22Rv1 (cell line): ENCODE measurements around the gene ANXA11.
"Not testable (repeated sequence)": the region's sequence is repeated elsewhere in the genome, so short reads cannot be mapped to it uniquely, and the experiment has no call there.

Experiments used
- H3K27ac ChIP-seq: fragments of 450-650 bp; 2 replicates; pipeline ENCODE4 v1.5.1; 2017
- ZFX ChIP-seq: fragments of 450-650 bp; IDR thresholded peaks from 2 replicates; pipeline ENCODE4 v1.6.1; 2017; ENCODE audit warnings: antibody characterized with exemption, borderline replicate concordance
- TF ChIP-seq, protein P1 (sequence below): fragments of 450-650 bp; IDR thresholded peaks from 2 replicates; pipeline ENCODE4 v1.5.1; 2017; ENCODE audit warnings: mild to moderate bottlenecking

Gene ANXA11

DNA sequence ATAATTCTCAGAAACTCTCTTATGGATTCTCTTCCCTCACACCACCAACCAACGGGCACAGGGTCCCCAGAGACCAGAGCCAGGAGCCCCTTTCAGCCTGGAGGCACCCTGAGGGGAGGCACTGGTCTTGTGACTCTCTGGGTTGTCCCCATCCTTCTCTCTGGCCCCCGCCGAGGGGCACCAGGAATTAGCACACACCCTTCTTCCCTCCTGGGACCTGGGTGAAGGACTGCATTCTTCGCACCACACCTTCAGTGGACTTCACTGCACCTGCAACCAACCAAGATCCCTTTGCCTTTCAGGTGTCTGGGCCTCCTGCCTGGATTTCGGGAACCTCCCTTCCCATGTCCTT, 50.7 kb downstream of the ANXA11 start:
- no peak for TF ChIP-seq ZFX
- TF ChIP-seq, protein P1, sequence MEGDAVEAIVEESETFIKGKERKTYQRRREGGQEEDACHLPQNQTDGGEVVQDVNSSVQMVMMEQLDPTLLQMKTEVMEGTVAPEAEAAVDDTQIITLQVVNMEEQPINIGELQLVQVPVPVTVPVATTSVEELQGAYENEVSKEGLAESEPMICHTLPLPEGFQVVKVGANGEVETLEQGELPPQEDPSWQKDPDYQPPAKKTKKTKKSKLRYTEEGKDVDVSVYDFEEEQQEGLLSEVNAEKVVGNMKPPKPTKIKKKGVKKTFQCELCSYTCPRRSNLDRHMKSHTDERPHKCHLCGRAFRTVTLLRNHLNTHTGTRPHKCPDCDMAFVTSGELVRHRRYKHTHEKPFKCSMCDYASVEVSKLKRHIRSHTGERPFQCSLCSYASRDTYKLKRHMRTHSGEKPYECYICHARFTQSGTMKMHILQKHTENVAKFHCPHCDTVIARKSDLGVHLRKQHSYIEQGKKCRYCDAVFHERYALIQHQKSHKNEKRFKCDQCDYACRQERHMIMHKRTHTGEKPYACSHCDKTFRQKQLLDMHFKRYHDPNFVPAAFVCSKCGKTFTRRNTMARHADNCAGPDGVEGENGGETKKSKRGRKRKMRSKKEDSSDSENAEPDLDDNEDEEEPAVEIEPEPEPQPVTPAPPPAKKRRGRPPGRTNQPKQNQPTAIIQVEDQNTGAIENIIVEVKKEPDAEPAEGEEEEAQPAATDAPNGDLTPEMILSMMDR = no peak
- no peak overlapping the region for H3K27ac ChIP-seq

DNA sequence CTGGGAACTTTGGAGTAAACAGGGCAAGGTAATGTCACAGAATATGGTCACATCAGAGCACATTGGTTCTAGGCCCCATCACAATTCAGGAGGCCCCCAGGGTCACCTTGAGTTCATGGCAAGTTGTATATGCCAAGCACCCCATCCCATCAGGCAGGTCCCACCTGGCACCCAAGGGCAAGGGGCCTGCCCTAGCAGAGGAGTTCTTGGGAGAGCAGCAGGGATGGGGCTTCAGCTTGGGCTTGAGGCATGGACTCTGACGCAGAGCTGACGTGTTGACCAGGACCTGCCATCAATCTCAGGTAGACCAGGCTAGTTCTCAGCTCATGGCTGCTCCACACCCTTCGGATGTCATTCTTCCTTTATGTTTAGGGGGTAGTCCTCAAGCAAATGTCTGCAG, 51.9 kb downstream of the ANXA11 start:
- no peak for TF ChIP-seq ZFX
- TF ChIP-seq, protein P1 = no peak

DNA sequence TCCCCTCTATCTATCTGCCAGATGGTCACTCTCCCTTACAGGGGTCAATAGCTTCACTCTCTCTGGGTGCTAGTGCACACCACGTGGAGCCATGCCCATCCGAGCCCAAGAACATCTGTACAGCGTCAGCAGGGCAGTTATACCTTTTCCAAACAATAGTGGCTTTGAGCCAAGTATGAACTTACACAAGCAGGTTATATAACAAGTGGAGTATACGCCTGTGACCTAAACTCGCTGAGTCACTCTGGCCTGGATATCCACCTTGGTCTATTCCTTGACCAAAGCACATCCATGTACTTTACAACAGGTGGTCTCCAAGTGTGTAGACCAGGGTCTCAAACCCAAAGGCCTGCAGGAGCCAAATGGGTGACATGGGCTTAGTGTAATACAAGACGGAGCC, 52.5 kb downstream of the ANXA11 start:
- H3K27ac ChIP-seq = no peak overlapping the region

More for the DNA sequence above, 51.9 kb downstream of the ANXA11 start:
- no peak overlapping the region for H3K27ac ChIP-seq

DNA sequence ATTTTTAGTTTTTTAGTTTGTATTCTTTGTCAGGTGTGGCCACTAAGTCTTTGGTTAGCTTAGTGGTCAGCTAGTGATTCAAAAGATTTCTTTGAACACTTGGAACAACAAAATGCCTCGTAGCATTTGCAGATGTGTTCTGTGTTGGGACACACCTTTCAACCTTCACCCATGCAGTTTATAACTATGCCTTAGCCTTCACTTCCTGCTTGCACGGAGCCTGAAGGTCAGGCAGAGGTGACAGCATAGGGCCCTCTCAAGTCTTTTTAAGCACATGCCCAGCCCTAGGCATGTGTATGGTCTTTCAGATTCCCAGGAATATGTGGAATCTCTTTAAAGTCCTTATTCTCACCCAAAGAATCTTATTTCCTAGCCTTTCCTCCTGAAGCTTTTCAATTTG, 55.2 kb downstream of the ANXA11 start:
- no peak overlapping the region for H3K27ac ChIP-seq
- TF ChIP-seq, protein P1 = no peak
- TF ChIP-seq ZFX = no peak

More for the DNA sequence above, 52.5 kb downstream of the ANXA11 start:
- TF ChIP-seq ZFX = no peak
- TF ChIP-seq, protein P1 = no peak

DNA sequence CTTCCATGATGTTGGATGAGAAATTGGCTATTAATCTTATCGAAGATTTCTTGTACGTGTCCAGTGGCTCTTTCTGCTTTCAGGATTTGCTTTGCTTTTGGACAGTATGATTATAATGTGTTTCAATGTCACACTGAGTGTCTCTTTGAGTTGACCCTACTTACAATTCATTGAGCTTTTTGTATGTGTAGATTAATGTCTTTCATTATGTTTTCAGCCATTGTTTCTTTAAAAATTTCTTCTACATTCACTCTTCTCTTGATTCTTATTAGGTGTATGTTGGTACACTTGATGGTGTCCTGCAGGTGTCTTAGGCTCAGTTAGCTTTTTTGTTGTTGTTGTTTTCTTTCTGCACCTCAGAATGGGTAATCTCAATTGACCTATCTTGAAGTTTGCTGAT, 56.2 kb downstream of the ANXA11 start:
- no peak overlapping the region for H3K27ac ChIP-seq
- TF ChIP-seq, protein P1 = no peak
- TF ChIP-seq ZFX = no peak

DNA sequence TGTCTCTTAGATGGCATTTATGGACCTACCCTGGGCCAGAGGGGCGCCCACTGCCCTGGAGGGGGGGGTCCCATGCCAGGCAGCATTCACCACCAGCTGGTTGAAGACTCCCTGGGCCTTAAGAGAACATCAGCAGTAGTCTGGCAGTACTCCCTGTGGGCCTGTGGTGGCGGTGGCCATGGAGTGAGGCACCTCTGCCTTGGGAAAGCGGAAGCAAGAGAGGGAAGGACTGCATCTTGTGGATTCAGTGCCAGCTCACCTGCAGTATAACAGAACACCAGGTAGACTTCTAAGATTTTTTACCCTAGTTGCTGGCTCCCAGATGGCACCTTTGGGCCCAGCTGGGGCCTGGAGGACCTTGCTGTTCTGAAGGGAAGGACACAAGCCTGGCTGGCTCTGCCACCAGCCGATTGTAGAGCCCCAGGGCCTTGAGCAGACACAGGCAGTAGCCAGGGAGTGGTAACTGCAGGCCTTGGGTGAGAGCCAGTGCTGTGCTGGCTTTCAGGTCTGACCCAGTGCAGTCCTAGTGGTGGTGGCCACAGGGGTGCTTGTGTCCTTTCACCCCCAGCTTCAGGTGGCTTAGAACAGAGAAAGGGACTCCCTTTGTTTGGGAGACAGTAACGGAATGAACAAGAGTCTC, 57.1 kb downstream of the ANXA11 start:
- TF ChIP-seq, protein P1 = no peak
- no peak for TF ChIP-seq ZFX
- H3K27ac ChIP-seq = no peak overlapping the region

DNA sequence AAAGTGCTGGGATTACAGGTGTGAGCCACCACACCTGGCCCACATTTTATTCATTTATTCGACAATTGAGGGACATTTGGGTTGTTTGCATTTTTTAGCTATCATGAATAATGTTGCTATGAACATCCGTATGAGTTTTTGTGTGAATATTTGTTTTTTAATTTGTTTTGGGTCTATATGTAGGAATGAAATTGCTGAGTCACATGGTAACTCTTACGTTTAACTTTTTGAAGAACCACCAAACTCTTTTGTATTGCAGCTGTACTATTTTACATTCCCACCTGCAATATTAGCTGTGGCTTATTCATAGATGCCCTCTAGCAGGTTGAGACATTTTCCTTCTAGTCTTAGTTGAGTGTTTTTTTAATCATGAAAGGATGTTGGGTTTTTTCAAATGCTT, 58.4 kb downstream of the ANXA11 start:
- H3K27ac ChIP-seq = no peak overlapping the region
- no peak for TF ChIP-seq ZFX
- TF ChIP-seq, protein P1 = no peak

DNA sequence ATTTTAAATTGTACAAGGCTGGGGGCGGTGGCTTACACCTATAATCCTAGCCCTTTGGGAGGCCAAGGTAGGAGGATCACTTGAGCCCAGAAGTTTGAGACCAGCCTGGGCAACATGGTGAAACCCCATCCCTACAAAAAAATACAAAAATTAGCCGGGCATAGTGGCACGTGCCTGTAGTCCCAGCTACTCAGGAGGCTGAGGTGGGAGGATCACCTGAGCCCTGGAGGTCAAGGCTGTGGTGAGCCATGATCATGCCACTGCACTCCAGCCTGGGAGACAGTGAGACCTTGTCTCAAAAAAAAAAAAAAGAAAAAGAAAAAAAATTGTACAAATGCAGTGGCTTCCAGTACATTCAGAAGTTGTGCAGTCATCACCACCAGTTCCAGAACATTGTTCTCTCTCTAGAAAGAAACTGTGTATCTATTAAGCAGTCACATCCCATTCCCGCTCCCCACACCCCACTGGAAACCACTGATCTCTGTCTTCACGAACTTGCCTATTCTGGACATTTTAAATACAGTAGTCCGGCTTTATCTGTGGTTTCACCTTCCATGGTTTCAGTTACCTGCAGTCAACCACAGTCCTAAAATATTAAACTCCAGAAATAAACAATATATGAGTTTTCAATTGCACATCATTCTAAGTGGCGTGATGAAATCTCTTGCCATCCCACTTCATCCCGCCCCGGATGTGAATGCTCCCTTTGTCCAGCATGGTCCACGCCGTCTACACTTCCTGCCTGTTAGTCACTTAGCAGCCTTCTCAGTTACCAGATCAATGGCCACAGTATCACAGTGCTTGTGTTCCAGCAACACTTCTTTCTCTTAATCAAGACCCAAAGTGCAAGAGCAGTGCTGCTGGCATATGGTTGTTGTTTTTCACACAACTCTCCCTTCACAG, 59.7 kb downstream of the ANXA11 start:
- not testable (repeated sequence) for H3K27ac ChIP-seq
